Panc1 (cell line): Measurements from ENCODE around the gene C1orf105. TPM values are rescaled to one million over a fixed set of nuclear protein-coding genes. Genes with fewer than 3 reads are reported as not detected.
"Not testable (repeated sequence)": the region's sequence is repeated elsewhere in the genome, so short reads cannot be mapped to it uniquely, and the experiment has no call there.

ENCODE experiments used
- ATAC-seq: fragments of 200-7000 bp; cut with Tn5 transposase; 2 replicates; pipeline ENCODE4 v1.9.1; 2020; ENCODE audit warnings: mild to moderate bottlenecking, moderate library complexity
- BruUV-seq: library from RNA; stranded (reverse); fragments of 400-500 nt; replicated peaks from 2 replicates; lab custom pipeline; 2021; lab: Mats Ljungman, UMichigan
- CTCF ChIA-PET: fragments of 300-600 bp; sonication (Branson Sonifier 250); formaldehyde crosslinking; loops from one replicate; lab custom pipeline; 2022; ENCODE audit warnings: antibody characterized with exemption; lab: Charles Lee
- POLR2A ChIA-PET: fragments of 300-600 bp; sonication (Branson Sonifier 250); formaldehyde crosslinking; loops from one replicate; lab custom pipeline; 2022; ENCODE audit warnings: antibody characterized with exemption; lab: Charles Lee
- DNase-seq: peaks from one replicate; pipeline ENCODE4 v3.0.0-alpha.2; 2010; ENCODE audit warnings: low read depth, low spot score
- H3K27ac ChIP-seq: 2 replicates; pipeline ENCODE4 v1.5.1; 2011; ENCODE audit warnings: mild to moderate bottlenecking, low read length, inconsistent platforms
- H3K27me3 ChIP-seq: fragments of 200-500 bp; sonication (Bioruptor generic); 2 replicates; pipeline ENCODE4 v1.6.0; 2014; ENCODE audit warnings: low read length, inconsistent platforms; ENCODE audit not compliant: control insufficient read depth, insufficient read depth
- H3K36me3 ChIP-seq: fragments of 200-500 bp; sonication (Bioruptor generic); 2 replicates; pipeline ENCODE4 v1.5.1; 2014; ENCODE audit warnings: inconsistent platforms, mild to moderate bottlenecking, low read length, moderate library complexity; ENCODE audit not compliant: control insufficient read depth, insufficient read depth
- H3K4me1 ChIP-seq: 2 replicates; pipeline ENCODE4 v1.5.1; 2011; ENCODE audit warnings: inconsistent platforms, mild to moderate bottlenecking, low read length, moderate library complexity; ENCODE audit not compliant: control insufficient read depth, insufficient read depth
- H3K4me3 ChIP-seq, 2 experiments: 2 replicates each; pipeline ENCODE4 v1.5.1; 2011 to 2012; ENCODE audit warnings: low read depth in 2 of 2, low read length in 2 of 2, mild to moderate bottlenecking in 2 of 2, inconsistent platforms in 1 of 2, moderate library complexity in 1 of 2
- H3K9me3 ChIP-seq: fragments of 200-500 bp; sonication (Bioruptor generic); 2 replicates; pipeline ENCODE4 v1.5.1; 2014; ENCODE audit warnings: low read depth, mild to moderate bottlenecking, inconsistent platforms, low read length, moderate library complexity; ENCODE audit not compliant: control insufficient read depth, insufficient read depth
- CTCF ChIP-seq: fragments of 450-650 bp; IDR thresholded peaks from 2 replicates; pipeline ENCODE4 v1.5.1; 2017; ENCODE audit warnings: mild to moderate bottlenecking
- POLR2AphosphoS5 ChIP-seq: IDR thresholded peaks from 2 replicates; pipeline ENCODE4 v1.6.1; 2012; ENCODE audit warnings: mild to moderate bottlenecking, low read depth, low read length, moderate library complexity
- REST ChIP-seq, 2 experiments: IDR thresholded peaks; 2 replicates each; pipeline ENCODE4 v1.6.1; 2011 to 2012; ENCODE audit warnings: low read depth in 2 of 2, control low read depth in 1 of 2, low read length in 1 of 2, mild to moderate bottlenecking in 1 of 2, moderate library complexity in 1 of 2; ENCODE audit not compliant: insufficient read depth in 1 of 2
- SIN3A ChIP-seq: IDR thresholded peaks from 2 replicates; pipeline ENCODE4 v1.6.1; 2012; ENCODE audit warnings: low read depth, mild to moderate bottlenecking, low read length, moderate library complexity, borderline replicate concordance; ENCODE audit not compliant: insufficient read depth
- TCF7L2 ChIP-seq: IDR thresholded peaks from 2 replicates; pipeline ENCODE4 v1.6.1; 2011; ENCODE audit warnings: mild to moderate bottlenecking, low read depth, low read length, inconsistent platforms
- in situ Hi-C: cut with HindIII; loops from 2 replicates; pipeline ENCODE4 v1.10.0; 2016; ENCODE audit warnings: low sequenced_read_pairs, low pct_unique_long_range_greater_than_20kb
- intact Hi-C: fragments of 100-400 bp; cut with micrococcal nuclease; formaldehyde crosslinking; loops from one replicate; pipeline ENCODE4 v1.10.0; 2022; ENCODE audit not compliant: unreplicated experiment
- total RNA-seq: library from RNA; stranded (reverse); gene quantifications from one replicate; pipeline ENCODE4 v1.2.1, GENCODE V29; 2021; ENCODE audit not compliant: unreplicated experiment

The C1orf105 gene
- total RNA-seq, 1 experiment from 2014 or later, result not detected

GRCh38 chr1:172431204-172431603 lies 10.7 kb downstream of the C1orf105 start:
- TF ChIP-seq POLR2AphosphoS5, result no peak
- no peak for TF ChIP-seq REST (IDR thresholded peaks at IDR 0.05; ENCODE audit: insufficient read depth in 1 of 2, low read depth in 2 of 2, low read length in 1 of 2)
- no peak for TF ChIP-seq CTCF
- TF ChIP-seq SIN3A, result no peak
- no peak for TF ChIP-seq TCF7L2
- no peaks in the 10 kb centered on the region for H3K36me3 ChIP-seq
- H3K9me3 ChIP-seq, result no peaks in the 10 kb centered on the region
- no peak overlapping the region for H3K4me3 ChIP-seq
- in situ Hi-C loops, result no loop called here
- POLR2A ChIA-PET, result no interaction called here
- 0 out of 2 replicates have a peak overlapping the region, but pooled peaks have one; percentile 8 for H3K27ac ChIP-seq
- DNase-seq (no peak), ATAC-seq (no peak)
- CTCF ChIA-PET, result interaction anchor here (0.6 to 1.1 kb wide), 3 partner anchors 12 to 428 kb away, joined by 4 to 5 read pairs (median 5); no protein-coding TSS in a partner anchor
- no TSS peak for BruUV-seq
- intact Hi-C loops, result no loop called here
- peaks cover 4% of the 10 kb centered on the region; the same call in 1 of the 2 replicates for H3K4me1 ChIP-seq
- no peaks in the 10 kb centered on the region for H3K27me3 ChIP-seq

- BruUV-seq, result no TSS peak
- POLR2A ChIA-PET, result no interaction called here
- no peak for DNase-seq
- Histone ChIP-seq H3K27me3 (no peaks in the 10 kb centered on the region), H3K4me3 (no peak overlapping the region), H3K4me1 (peaks cover 4% of the 10 kb centered on the region; the same call in 1 of the 2 replicates), H3K27ac (no peak overlapping the region), H3K9me3 (no peaks in the 10 kb centered on the region), H3K36me3 (no peaks in the 10 kb centered on the region)
- ATAC-seq, result no peak
- CTCF ChIA-PET, result interaction anchor here (1.0 to 1.1 kb wide), 2 partner anchors 11 to 429 kb away, joined by 5 read pairs; no protein-coding TSS in a partner anchor
- TF ChIP-seq POLR2AphosphoS5, result no peak
- no peak for TF ChIP-seq REST (IDR thresholded peaks at IDR 0.05; ENCODE audit: insufficient read depth in 1 of 2, low read depth in 2 of 2, low read length in 1 of 2)
- TF ChIP-seq SIN3A, result no peak
- in situ Hi-C loops, result no loop called here
- intact Hi-C loops, result no loop called here
Observed at GRCh38 chr1:172431721-172432192, 11.3 kb downstream of the C1orf105 start.

- H3K9me3 ChIP-seq, H3K4me1 ChIP-seq, intact Hi-C loops, in situ Hi-C loops, BruUV-seq, DNase-seq, H3K27ac ChIP-seq, H3K36me3 ChIP-seq, ATAC-seq, H3K27me3 ChIP-seq, H3K4me3 ChIP-seq, POLR2A ChIA-PET, CTCF ChIA-PET: not testable (repeated sequence)
Observed at GRCh38 chr1:172437183-172437582, 16.7 kb downstream of the C1orf105 start.
